ENCODE data around the gene EVC.

DNA sequence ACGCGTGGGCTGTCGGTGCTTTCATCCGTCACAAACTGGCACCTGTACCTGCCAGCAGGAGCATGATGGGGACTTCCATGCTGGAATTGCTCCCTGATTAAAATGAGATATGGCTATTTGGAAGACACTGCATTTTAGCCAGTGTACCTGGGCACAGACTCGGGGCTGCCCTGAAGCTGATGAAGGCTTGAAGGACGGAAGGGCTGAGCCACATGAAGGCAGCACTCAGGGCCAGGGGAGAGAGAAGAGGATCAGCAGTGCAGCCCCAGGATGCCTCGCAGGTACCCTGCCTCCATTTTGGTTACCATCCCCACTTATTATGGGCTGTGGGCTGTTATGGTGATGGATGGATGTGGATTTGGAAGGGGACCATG is 102.9 kb downstream of the EVC start:
- TF ChIP-seq TARDBP (IDR thresholded peaks at IDR 0.05) (no peak), SP1 (IDR thresholded peaks at IDR 0.05) (no peak), ARNT (IDR thresholded peaks at IDR 0.05) (no peak), L3MBTL2 (conservative IDR thresholded peaks at IDR 0.05) (no peak), FOXK2 (IDR thresholded peaks at IDR 0.05) (no peak), SUZ12 (IDR thresholded peaks at IDR 0.05) (no peak)
